Measurements from ENCODE around the gene ZNF646.

DNA sequence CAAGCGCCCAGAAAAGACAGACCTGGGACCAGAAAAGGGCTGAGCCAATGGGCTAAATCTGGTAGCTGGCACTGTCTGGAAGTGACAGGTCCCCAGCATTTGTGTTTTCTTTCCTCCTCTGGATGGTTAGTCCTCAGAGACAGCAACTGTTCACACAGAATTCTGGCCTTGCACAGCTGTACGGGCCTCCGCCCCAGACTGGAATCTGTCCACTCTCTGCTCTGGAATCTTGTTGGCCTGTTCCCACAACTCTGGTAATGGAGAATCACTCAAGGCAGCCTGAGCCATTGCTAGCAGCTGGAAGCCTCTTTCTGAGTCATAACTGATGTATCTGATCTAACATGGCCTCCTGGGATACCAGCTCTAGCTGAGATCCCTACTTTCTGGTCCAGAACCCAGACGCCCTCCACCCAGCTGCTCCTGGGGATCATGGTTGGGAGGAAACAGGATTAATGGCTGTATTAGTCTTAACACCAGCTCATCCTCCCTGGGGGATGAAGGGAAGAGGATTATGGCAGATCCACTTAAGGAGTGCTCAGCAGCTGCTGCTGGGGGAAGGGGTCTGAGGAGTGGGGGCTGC is 9.2 kb upstream of the ZNF646 start:
- TF ChIP-seq, protein P1, sequence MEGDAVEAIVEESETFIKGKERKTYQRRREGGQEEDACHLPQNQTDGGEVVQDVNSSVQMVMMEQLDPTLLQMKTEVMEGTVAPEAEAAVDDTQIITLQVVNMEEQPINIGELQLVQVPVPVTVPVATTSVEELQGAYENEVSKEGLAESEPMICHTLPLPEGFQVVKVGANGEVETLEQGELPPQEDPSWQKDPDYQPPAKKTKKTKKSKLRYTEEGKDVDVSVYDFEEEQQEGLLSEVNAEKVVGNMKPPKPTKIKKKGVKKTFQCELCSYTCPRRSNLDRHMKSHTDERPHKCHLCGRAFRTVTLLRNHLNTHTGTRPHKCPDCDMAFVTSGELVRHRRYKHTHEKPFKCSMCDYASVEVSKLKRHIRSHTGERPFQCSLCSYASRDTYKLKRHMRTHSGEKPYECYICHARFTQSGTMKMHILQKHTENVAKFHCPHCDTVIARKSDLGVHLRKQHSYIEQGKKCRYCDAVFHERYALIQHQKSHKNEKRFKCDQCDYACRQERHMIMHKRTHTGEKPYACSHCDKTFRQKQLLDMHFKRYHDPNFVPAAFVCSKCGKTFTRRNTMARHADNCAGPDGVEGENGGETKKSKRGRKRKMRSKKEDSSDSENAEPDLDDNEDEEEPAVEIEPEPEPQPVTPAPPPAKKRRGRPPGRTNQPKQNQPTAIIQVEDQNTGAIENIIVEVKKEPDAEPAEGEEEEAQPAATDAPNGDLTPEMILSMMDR (IDR thresholded peaks at IDR 0.05; ENCODE audit: insufficient read depth, low read length): no peak
- TF ChIP-seq, protein P2, sequence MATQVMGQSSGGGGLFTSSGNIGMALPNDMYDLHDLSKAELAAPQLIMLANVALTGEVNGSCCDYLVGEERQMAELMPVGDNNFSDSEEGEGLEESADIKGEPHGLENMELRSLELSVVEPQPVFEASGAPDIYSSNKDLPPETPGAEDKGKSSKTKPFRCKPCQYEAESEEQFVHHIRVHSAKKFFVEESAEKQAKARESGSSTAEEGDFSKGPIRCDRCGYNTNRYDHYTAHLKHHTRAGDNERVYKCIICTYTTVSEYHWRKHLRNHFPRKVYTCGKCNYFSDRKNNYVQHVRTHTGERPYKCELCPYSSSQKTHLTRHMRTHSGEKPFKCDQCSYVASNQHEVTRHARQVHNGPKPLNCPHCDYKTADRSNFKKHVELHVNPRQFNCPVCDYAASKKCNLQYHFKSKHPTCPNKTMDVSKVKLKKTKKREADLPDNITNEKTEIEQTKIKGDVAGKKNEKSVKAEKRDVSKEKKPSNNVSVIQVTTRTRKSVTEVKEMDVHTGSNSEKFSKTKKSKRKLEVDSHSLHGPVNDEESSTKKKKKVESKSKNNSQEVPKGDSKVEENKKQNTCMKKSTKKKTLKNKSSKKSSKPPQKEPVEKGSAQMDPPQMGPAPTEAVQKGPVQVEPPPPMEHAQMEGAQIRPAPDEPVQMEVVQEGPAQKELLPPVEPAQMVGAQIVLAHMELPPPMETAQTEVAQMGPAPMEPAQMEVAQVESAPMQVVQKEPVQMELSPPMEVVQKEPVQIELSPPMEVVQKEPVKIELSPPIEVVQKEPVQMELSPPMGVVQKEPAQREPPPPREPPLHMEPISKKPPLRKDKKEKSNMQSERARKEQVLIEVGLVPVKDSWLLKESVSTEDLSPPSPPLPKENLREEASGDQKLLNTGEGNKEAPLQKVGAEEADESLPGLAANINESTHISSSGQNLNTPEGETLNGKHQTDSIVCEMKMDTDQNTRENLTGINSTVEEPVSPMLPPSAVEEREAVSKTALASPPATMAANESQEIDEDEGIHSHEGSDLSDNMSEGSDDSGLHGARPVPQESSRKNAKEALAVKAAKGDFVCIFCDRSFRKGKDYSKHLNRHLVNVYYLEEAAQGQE (IDR thresholded peaks at IDR 0.05; ENCODE audit: insufficient replicate concordance, low read depth): no peak
- no peak for TF ChIP-seq POLR2AphosphoS5 (IDR thresholded peaks at IDR 0.05; ENCODE audit: low read depth)
